OCI-LY3 (cell line): ENCODE measurements around the gene LRBA.

Experiments
- EZH2phosphoT487 ChIP-seq: fragments of 200-600 bp; shearing (Covaris generic); IDR thresholded peaks from 2 replicates; pipeline ENCODE4 v1.6.1; 2018; ENCODE audit warnings: antibody characterized with exemption, mixed run types, low read depth
- TF ChIP-seq, protein P1 (sequence below): fragments of 200-600, 300-600 bp; sonication (generic); IDR thresholded peaks from 2 replicates; pipeline ENCODE4 v1.5.1; 2014; ENCODE audit warnings: antibody characterized with exemption, low read length, low read depth

- TF ChIP-seq, protein P1, sequence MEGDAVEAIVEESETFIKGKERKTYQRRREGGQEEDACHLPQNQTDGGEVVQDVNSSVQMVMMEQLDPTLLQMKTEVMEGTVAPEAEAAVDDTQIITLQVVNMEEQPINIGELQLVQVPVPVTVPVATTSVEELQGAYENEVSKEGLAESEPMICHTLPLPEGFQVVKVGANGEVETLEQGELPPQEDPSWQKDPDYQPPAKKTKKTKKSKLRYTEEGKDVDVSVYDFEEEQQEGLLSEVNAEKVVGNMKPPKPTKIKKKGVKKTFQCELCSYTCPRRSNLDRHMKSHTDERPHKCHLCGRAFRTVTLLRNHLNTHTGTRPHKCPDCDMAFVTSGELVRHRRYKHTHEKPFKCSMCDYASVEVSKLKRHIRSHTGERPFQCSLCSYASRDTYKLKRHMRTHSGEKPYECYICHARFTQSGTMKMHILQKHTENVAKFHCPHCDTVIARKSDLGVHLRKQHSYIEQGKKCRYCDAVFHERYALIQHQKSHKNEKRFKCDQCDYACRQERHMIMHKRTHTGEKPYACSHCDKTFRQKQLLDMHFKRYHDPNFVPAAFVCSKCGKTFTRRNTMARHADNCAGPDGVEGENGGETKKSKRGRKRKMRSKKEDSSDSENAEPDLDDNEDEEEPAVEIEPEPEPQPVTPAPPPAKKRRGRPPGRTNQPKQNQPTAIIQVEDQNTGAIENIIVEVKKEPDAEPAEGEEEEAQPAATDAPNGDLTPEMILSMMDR: no peak
- no peak for TF ChIP-seq EZH2phosphoT487
Measured at GRCh38 chr4:150765216-150765615, 249.9 kb downstream of the LRBA start.
